GM10847 (cell line): ENCODE measurements around the gene INHBC.
A peak's percentile ranks its signal among the peaks of the same experiment; 100 is the strongest.

Source experiments
- POLR2A ChIP-seq: IDR thresholded peaks from 2 replicates; pipeline ENCODE4 v1.6.1; 2011; ENCODE audit not compliant: insufficient read length; ENCODE audit errors: extremely low read depth

INHBC gene

GRCh38 chr12:57429473-57430111 is 5.0 kb upstream of the INHBC start:
- no peak for TF ChIP-seq POLR2A

DNA sequence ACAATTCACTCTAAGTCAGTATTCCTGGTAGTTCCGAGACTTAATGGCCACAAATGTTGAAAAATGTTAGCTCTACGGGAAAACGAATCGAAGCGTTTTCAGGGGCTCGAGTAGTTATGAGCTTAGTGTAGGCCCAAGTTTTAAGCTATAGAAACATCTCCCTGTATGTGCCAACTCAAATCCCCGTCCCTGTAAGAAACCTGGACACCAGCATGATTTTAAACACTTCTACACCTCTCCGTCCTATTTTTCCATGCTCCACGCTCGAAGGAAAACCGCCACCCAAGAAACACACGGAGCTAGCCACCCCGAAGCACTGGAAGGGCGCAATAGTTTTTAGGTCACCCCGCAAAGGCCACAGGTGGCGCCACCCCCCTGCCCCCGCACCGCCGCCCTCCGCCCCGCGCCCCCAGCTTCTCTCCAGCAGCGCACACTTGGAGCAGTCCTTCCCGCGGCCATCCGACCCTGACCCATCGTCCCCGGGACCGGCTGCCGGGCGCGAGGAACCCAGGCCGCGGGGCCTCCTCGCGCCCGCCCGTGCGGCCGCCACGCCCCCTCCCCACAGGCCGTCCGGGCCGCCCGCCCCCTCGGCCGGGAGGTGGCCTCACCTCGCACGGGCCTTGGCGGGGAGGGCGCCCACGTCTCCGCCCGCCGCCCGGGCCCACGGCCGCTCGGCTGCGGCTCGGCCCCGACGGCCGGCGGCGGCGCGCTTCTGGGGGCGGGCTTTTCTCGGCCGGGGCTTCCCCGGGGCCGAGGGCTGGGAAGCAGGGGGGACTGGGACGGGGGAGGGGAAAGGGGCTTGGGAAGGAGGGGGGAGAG is 4.3 kb upstream of the INHBC start:
- no peak for TF ChIP-seq POLR2A

- peak; percentile 97 for TF ChIP-seq POLR2A
These were observed 3.5 kb upstream of the INHBC start, which contains the start of gene R3HDM2 for GRCh38 chr12:57430931-57431566. Gene R3HDM2 (minus strand): TSS chr12:57431043. CDS start chr12:57310428, 120,615 bp downstream.

- no peak for TF ChIP-seq POLR2A
These were observed 2.9 kb upstream of the INHBC start for GRCh38 chr12:57431654-57432188.

DNA sequence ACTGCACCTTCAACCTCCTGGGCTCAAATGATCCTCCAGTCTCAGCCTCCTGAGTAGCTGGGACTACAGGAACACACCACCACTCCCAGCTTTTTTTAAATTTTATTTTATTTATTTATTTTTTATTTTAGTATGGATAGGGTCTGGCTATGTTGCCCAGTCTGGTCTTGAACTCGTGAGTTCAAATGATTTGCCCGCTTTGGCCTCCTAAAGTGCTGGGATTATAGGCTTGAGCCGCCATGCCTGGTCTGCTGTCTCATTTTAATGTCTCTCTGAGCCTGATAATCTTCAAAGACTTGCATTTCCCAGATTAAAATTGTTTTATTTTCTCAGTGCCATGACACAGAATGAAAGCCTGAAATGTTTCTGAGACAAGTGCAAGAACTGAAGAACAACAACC is 1.2 kb upstream of the INHBC start:
- no peak for TF ChIP-seq POLR2A

- no peak for TF ChIP-seq POLR2A
These were observed 709 bp downstream of the INHBC start for GRCh38 chr12:57435293-57435692.

DNA sequence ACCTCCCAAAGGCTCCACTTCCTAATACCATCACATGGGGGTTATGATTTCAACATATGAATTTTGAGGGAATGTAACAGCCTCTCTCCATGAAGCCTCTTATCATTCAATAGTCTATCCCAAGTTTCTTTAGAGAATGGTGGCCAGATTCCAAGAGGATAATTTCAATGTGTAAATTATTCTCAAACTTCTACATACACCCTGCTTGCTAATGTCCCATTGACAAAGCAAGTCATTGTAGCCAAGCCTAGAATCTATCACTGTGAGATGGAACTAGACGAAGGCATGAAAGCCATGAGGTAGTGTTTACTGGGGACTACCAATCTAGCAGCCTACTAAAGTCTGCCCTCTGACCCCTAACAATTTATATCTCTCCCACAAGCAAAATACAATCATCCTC is 3.8 kb downstream of the INHBC start:
- no peak for TF ChIP-seq POLR2A

- TF ChIP-seq POLR2A: no peak
These were observed 5.2 kb downstream of the INHBC start for GRCh38 chr12:57439762-57440266.

- no peak for TF ChIP-seq POLR2A
These were observed 7.4 kb downstream of the INHBC start for GRCh38 chr12:57441846-57442427.

DNA sequence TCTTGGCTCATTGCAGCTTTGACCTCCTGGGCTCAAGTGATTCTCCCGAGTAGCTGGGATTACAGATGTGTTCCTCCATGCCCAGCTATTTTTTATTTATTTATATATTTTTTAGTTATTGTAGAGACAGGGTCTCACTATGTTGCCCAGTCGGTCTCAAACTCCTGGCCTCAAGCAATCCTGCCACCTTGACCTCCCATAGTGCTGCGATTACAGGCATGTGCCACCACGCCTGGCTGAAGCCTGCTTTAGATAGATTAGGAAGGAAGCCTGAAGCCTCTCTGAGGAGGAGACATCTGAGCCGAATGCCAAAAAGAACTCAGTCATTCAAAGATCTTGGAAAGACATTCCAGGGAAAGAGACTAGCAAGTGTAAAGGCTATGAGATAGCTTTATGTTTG is 10.2 kb downstream of the INHBC start:
- TF ChIP-seq POLR2A: no peak

DNA sequence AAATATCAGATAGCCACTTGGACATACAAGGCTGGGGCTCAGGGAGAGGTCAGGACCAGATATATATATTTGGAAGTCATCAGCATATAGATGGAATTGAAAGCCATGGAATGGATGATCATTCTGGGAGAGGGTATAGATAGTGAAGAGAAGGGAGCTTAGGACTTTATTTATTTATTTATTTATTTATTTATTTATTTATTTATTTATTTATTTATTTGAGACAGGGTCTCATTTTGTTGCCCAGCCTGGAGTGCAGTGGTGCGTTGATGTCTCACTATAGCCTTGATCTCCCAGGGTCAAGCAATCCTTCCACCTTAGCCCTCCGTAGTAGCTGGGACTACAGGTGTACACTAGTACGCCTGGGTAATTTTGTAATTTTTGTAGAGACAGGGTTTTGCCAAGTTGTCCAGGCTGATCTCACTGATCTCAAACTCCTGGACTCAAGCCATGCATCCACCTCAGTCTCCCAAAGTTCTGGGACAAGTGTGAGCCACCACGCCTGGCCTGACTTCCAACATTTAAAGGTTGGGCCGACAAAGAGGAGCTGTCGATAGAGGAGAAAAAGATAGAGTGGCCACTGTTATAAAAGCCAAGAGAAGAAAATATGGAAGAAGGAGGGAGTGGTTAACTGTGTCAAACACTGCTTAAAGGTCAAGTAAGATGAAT is 11.8 kb downstream of the INHBC start:
- TF ChIP-seq POLR2A: no peak

- TF ChIP-seq POLR2A: no peak
These were observed 14.1 kb downstream of the INHBC start for GRCh38 chr12:57448669-57449068.

DNA sequence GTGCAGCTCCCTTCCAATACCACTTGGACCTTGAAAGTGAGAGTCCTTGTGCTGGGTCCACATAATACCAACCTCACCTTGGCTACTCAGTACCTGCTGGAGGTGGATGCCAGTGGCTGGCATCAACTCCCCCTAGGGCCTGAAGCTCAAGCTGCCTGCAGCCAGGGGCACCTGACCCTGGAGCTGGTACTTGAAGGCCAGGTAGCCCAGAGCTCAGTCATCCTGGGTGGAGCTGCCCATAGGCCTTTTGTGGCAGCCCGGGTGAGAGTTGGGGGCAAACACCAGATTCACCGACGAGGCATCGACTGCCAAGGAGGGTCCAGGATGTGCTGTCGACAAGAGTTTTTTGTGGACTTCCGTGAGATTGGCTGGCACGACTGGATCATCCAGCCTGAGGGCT is 14.8 kb downstream of the INHBC start:
- no peak for TF ChIP-seq POLR2A

- no peak for TF ChIP-seq POLR2A
These were observed 15.5 kb downstream of the INHBC start for GRCh38 chr12:57450057-57450456.
